A549 (cell line): ENCODE data around the gene BBS9. TPM values are rescaled to one million over a fixed set of nuclear protein-coding genes. Genes with fewer than 3 reads are reported as not detected.

Experiments
- ATAC-seq, 2 experiments: fragments of 200-7000 bp in 1 of 2; fragments of >200 bp in 1 of 2; cut with Nextera tagmentation in 1 of 2; cut with Tn5 transposase in 1 of 2; 3 replicates each; pipeline versions ENCODE4 v1.8.0 to v1.9.1; 2018 to 2020; ENCODE audit warnings: mild to moderate bottlenecking in 1 of 2, moderate library complexity in 1 of 2
- CTCF ChIA-PET: fragments of 300-600 bp; sonication (Branson Sonifier 250); formaldehyde crosslinking; extraction: SDS; loops from one replicate; lab custom pipeline; 2021; ENCODE audit warnings: antibody characterized with exemption, inconsistent platforms; lab: Yijun Ruan, JAX
- POLR2A ChIA-PET: fragments of 350-600 bp; formaldehyde crosslinking; extraction: SDS; loops from one replicate; lab custom pipeline; 2021; ENCODE audit warnings: antibody characterized with exemption, inconsistent platforms; lab: Yijun Ruan, JAX
- DNase-seq, 2 experiments: peaks; one replicate each; pipeline versions ENCODE4 v3.0.0 to v3.0.0-alpha.2; 2011 to 2016; ENCODE audit warnings: low read depth in 1 of 2, low spot score in 1 of 2
- FAIRE-seq: peaks from 2 replicates; lab custom pipeline; 2011; peaks lifted over from hg19 to GRCh38; lab: Jason Lieb, UNC
- H3K27ac ChIP-seq, 2 experiments: fragments of >200 bp; sonication (Bioruptor Twin); formaldehyde crosslinking; 3 replicates each; pipeline ENCODE4 v1.5.1; 2016 to 2017
- H3K4me1 ChIP-seq: fragments of >200 bp; sonication (Bioruptor Twin); formaldehyde crosslinking; 3 replicates; pipeline ENCODE4 v1.6.1; 2016
- H3K4me2 ChIP-seq: fragments of >200 bp; sonication (Bioruptor Twin); formaldehyde crosslinking; 3 replicates; pipeline ENCODE4 v1.6.1; 2016
- H3K4me3 ChIP-seq: fragments of >200 bp; sonication (Bioruptor Twin); formaldehyde crosslinking; 3 replicates; pipeline ENCODE4 v1.5.1; 2016
- H3K9me3 ChIP-seq: fragments of >200 bp; sonication (Bioruptor Twin); formaldehyde crosslinking; 3 replicates; pipeline ENCODE4 v1.6.1; 2016
- CBX2 ChIP-seq: fragments of 200-600 bp; sonication (generic); IDR thresholded peaks from 2 replicates; pipeline ENCODE4 v1.6.1; 2016; ENCODE audit warnings: low read depth, mild to moderate bottlenecking, borderline replicate concordance
- CBX8 ChIP-seq: fragments of 200-600 bp; sonication (generic); IDR thresholded peaks from 2 replicates; pipeline ENCODE4 v1.6.1; 2016
- E2F6 ChIP-seq: IDR thresholded peaks from 2 replicates; pipeline ENCODE4 v1.6.1; 2012; ENCODE audit warnings: low read depth, borderline replicate concordance
- EHF ChIP-seq: fragments of 250-450 bp; sonication (Bioruptor Pico); IDR thresholded peaks from 2 replicates; pipeline ENCODE4 v1.5.0; 2020; ENCODE audit warnings: mild to moderate bottlenecking
- EHMT2 ChIP-seq: fragments of 200-600 bp; sonication (generic); IDR thresholded peaks from 2 replicates; pipeline ENCODE4 v1.6.1; 2016; ENCODE audit warnings: antibody characterized with exemption, low read depth, mild to moderate bottlenecking, moderate library complexity
- ESRRA ChIP-seq: fragments of 150-350 bp; IDR thresholded peaks from 2 replicates; pipeline ENCODE4 v1.6.1; 2014; ENCODE audit warnings: mild to moderate bottlenecking, low read length, borderline replicate concordance
- FOXS1 ChIP-seq: fragments of 250-450 bp; sonication (Bioruptor Pico); IDR thresholded peaks from 2 replicates; pipeline ENCODE4 v1.5.0; 2020; ENCODE audit warnings: mild to moderate bottlenecking, moderate library complexity
- HEYL ChIP-seq: fragments of 250-450 bp; sonication (Bioruptor Pico); IDR thresholded peaks from 2 replicates; pipeline ENCODE4 v1.8.0; 2021; ENCODE audit warnings: mild to moderate bottlenecking, moderate library complexity
- HOXA7 ChIP-seq: fragments of 250-450 bp; sonication (Bioruptor Pico); IDR thresholded peaks from 2 replicates; pipeline ENCODE4 v1.5.0; 2020; ENCODE audit warnings: mild to moderate bottlenecking, moderate library complexity
- JUNB ChIP-seq: fragments of >200 bp; sonication (Bioruptor Twin); formaldehyde crosslinking; IDR thresholded peaks from 2 replicates; pipeline ENCODE4 v1.6.1; 2016
- MAFK ChIP-seq: fragments of 450-650 bp; IDR thresholded peaks from 2 replicates; pipeline ENCODE4 v1.6.1; 2014; ENCODE audit not compliant: partially characterized antibody
- MAX ChIP-seq: IDR thresholded peaks from 2 replicates; pipeline ENCODE4 v1.6.1; 2012
- MYC ChIP-seq: IDR thresholded peaks from 2 replicates; pipeline ENCODE4 v1.6.1; 2012; ENCODE audit warnings: mild to moderate bottlenecking, inconsistent platforms, low read length, improper control_type of control experiment, borderline replicate concordance
- RAD21 ChIP-seq, 2 experiments: fragments of >200 bp in 1 of 2; sonication (Bioruptor Twin) in 1 of 2; formaldehyde crosslinking in 1 of 2; IDR thresholded peaks in 1 of 2; conservative IDR thresholded peaks in 1 of 2; 2 replicates in 1 of 2; 3 replicates in 1 of 2; pipeline ENCODE4 v1.6.1; 2012 to 2018; ENCODE audit warnings: inconsistent platforms in 1 of 2
- TFCP2L1 ChIP-seq: fragments of 250-450 bp; sonication (Bioruptor Pico); IDR thresholded peaks from 2 replicates; pipeline ENCODE4 v1.5.0; 2021; ENCODE audit warnings: mild to moderate bottlenecking
- USF2 ChIP-seq: fragments of 450-650 bp; IDR thresholded peaks from 2 replicates; pipeline ENCODE4 v1.6.1; 2014; ENCODE audit warnings: antibody characterized with exemption
- ZFP36 ChIP-seq: fragments of 450-650 bp; IDR thresholded peaks from 2 replicates; pipeline ENCODE4 v1.6.1; 2014; ENCODE audit warnings: borderline replicate concordance; ENCODE audit not compliant: partially characterized antibody
- ZNF302 ChIP-seq: fragments of 250-450 bp; sonication (Bioruptor Pico); IDR thresholded peaks from 2 replicates; pipeline ENCODE4 v1.9.0; 2021; ENCODE audit warnings: inconsistent platforms, mild to moderate bottlenecking, moderate library complexity
- WGBS: methylation state at CpG from one replicate; pipeline ENCODE4 v1.1.6; 2017; ENCODE audit errors: missing lambda C conversion rate; 5-methylcytosine and 5-hydroxymethylcytosine counted together
- polyA plus RNA-seq, 4 experiments: library from polyadenylated mRNA; depleted of rRNA in 3 of 4; stranded (reverse); fragments of >200 nt; fragmentation: RNase III in 1 of 4; extraction: RNeasy Plus Mini Kit Qiagen cat#74134 plus additional on column Dnase treatment in 1 of 4; gene quantifications; 2 replicates in 3 of 4; 3 replicates in 1 of 4; pipeline ENCODE4 v1.2.3, GENCODE V29; 2011 to 2017
- TF ChIP-seq, protein P1 (sequence below): IDR thresholded peaks from 2 replicates; pipeline ENCODE4 v1.6.1; 2012

The BBS9 gene
- polyA plus RNA-seq, 2 of the 4 experiments (the other 2 are of a cell fraction), result 8.3 to 9.1 TPM

- no peaks in the 10 kb centered on the region for H3K4me1 ChIP-seq
- POLR2A ChIA-PET, result no interaction called here
- no peak for DNase-seq
- no peak for FAIRE-seq
- no peak overlapping the region for H3K4me3 ChIP-seq
- WGBS, result 55% methylated on average over 3 of the region's 3 CpGs
- H3K9me3 ChIP-seq, result no peaks in the 10 kb centered on the region; the same call in 2 of the 3 replicates
- no peak overlapping the region for H3K4me2 ChIP-seq
- TF ChIP-seq USF2 (no peak), MAFK (no peak), FOXS1 (CRISPR knock-in tag) (no peak)
- TF ChIP-seq, protein P1, sequence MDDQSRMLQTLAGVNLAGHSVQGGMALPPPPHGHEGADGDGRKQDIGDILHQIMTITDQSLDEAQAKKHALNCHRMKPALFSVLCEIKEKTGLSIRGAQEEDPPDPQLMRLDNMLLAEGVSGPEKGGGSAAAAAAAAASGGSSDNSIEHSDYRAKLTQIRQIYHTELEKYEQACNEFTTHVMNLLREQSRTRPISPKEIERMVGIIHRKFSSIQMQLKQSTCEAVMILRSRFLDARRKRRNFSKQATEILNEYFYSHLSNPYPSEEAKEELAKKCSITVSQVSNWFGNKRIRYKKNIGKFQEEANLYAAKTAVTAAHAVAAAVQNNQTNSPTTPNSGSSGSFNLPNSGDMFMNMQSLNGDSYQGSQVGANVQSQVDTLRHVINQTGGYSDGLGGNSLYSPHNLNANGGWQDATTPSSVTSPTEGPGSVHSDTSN, result no peak
- ATAC-seq, result no peak
- no peak overlapping the region for H3K27ac ChIP-seq
- CTCF ChIA-PET, result interaction anchor here (1.9 kb wide), 1 partner anchor 13 kb away, joined by 6 read pairs; no protein-coding TSS in a partner anchor
Measured at GRCh38 chr7:33446551-33446950, 317.2 kb downstream of the BBS9 start.

GRCh38 chr7:33448035-33448434, 318.7 kb downstream of the BBS9 start:
- 53% methylated on average over 6 of the region's 6 CpGs for WGBS

GRCh38 chr7:33449847-33450246, 320.5 kb downstream of the BBS9 start:
- ChIA-PET CTCF (no interaction called here), POLR2A (no interaction called here)
- H3K4me1 ChIP-seq, result peaks cover 6% of the 10 kb centered on the region; the same call in 1 of the 3 replicates
- no peak overlapping the region for H3K4me3 ChIP-seq
- DNase-seq, result no peak
- H3K9me3 ChIP-seq, result no peaks in the 10 kb centered on the region; the same call in 2 of the 3 replicates
- ATAC-seq, result no peak
- 64% methylated on average over 5 of the region's 5 CpGs for WGBS
- no peak for FAIRE-seq
- H3K27ac ChIP-seq, result no peak overlapping the region
- TF ChIP-seq JUNB (no peak), EHF (no peak)
- H3K4me2 ChIP-seq, result no peak overlapping the region

More at GRCh38 chr7:33448035-33448434, 318.7 kb downstream of the BBS9 start:
- peaks cover 3% of the 10 kb centered on the region; the same call in 1 of the 3 replicates for H3K4me1 ChIP-seq
- ATAC-seq (no peak), DNase-seq (no peak), FAIRE-seq (no peak)
- TF ChIP-seq CBX8 (no peak), ESRRA (no peak), RAD21 (conservative IDR thresholded peaks at IDR 0.05 in 1 of 2, IDR thresholded peaks at IDR 0.05 in 1 of 2) (no peak), ZNF302 (CRISPR knock-in tag) (no peak), EHMT2 (no peak), TFCP2L1 (no peak), CBX2 (no peak), E2F6 (no peak), MYC (no peak), HEYL (CRISPR knock-in tag) (no peak), HOXA7 (CRISPR knock-in tag) (no peak), MAX (no peak), ZFP36 (no peak)
- TF ChIP-seq, protein P1, result no peak
- ChIA-PET POLR2A (no interaction called here), CTCF (no interaction called here)
- H3K4me2 ChIP-seq, result no peak overlapping the region
- no peak overlapping the region for H3K4me3 ChIP-seq
- no peaks in the 10 kb centered on the region; the same call in 2 of the 3 replicates for H3K9me3 ChIP-seq
- no peak overlapping the region for H3K27ac ChIP-seq
